Measurements from ENCODE around the gene CD9. TPM values are rescaled to one million over a fixed set of nuclear protein-coding genes. Genes with fewer than 3 reads are reported as not detected.
A peak's percentile ranks its signal among the peaks of the same experiment; 100 is the strongest.

Gene CD9
- total RNA-seq, 2 donors from 2014 or later, result 33.5 to 99.1 TPM

DNA sequence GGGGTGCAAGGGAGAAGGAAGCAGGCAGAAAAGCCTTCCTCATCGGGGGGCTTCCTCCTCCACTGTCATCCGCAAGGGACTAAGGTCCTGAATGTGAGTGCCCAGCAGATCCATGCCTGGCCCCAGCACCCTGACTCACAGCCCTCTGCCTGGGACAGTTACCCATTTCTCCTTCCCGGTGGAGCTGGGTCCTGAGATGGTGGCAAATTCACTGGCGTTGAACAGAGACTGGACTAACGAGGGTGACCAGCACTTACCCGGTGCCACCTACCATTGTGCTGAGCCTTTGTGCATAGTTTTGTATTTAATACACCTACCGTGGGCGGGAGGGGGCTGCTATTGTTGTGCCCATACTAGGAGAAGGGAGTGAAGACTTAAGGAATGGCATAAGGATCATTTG, 79.4 kb downstream of the CD9 start:
- peaks cover 12% of the 10 kb centered on the region for H3K27me3 ChIP-seq (ENCODE audit: control insufficient read depth, insufficient read depth, low read length, poor library complexity, severe bottlenecking)
- Mint-ChIP-seq H3K4me3 (peak overlapping the region; percentile 64), H3K4me1 (peaks cover 42% of the 10 kb centered on the region), H3K27ac (no peak overlapping the region), H3K36me3 (ENCODE audit: low read depth) (no peaks in the 10 kb centered on the region), H3K9me3 (no peaks in the 10 kb centered on the region), H3K27me3 (ENCODE audit: insufficient read depth) (peaks cover 28% of the 10 kb centered on the region)
- H3K9me3 ChIP-seq (ENCODE audit: control insufficient read depth, low read length), result no peaks in the 10 kb centered on the region
- WGBS, 2 experiments (ENCODE audit: insufficient coverage in 1 of 2, insufficient read length in 1 of 2), result 83 to 88% methylated on average over 6 to 8 of the region's 8 CpGs
- peaks cover 3% of the 10 kb centered on the region for H3K4me1 ChIP-seq (ENCODE audit: control insufficient read depth, insufficient read depth, low read length)
- no peak overlapping the region for H3K9ac ChIP-seq (ENCODE audit: extremely low read depth, low read length, poor library complexity, severe bottlenecking)
- no peaks in the 10 kb centered on the region for H3K36me3 ChIP-seq (ENCODE audit: control insufficient read depth, insufficient read depth, low read length)
- no peak overlapping the region for H3K4me3 ChIP-seq (ENCODE audit: low read length)
- TF ChIP-seq, protein P1, sequence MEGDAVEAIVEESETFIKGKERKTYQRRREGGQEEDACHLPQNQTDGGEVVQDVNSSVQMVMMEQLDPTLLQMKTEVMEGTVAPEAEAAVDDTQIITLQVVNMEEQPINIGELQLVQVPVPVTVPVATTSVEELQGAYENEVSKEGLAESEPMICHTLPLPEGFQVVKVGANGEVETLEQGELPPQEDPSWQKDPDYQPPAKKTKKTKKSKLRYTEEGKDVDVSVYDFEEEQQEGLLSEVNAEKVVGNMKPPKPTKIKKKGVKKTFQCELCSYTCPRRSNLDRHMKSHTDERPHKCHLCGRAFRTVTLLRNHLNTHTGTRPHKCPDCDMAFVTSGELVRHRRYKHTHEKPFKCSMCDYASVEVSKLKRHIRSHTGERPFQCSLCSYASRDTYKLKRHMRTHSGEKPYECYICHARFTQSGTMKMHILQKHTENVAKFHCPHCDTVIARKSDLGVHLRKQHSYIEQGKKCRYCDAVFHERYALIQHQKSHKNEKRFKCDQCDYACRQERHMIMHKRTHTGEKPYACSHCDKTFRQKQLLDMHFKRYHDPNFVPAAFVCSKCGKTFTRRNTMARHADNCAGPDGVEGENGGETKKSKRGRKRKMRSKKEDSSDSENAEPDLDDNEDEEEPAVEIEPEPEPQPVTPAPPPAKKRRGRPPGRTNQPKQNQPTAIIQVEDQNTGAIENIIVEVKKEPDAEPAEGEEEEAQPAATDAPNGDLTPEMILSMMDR (conservative IDR thresholded peaks at IDR 0.05), result no peak
- H3K27ac ChIP-seq (ENCODE audit: low read depth, low read length), result no peak overlapping the region
- peak; percentile 66 for DNase-seq

DNA sequence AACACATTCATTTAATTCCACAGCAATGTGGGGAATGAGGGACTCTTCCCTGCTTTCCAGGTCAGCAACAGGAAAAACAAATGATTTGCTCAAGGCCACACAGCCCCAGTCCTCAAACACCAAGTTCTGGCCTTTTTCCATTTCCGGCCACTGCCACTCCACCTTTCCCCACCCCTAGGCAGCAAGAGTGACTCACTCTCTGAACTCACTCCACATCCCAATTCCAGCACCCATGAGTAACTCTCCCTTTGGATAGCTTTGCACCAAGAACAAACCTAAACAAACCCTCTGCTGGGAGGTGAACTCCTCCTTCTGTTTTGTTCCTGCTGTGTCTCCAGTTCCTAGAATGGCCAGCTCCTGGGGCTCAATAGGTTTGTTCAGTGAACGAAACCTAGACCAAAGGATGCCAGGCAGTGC, 79.9 kb downstream of the CD9 start:
- no peaks in the 10 kb centered on the region for H3K9me3 Mint-ChIP-seq
- H3K36me3 ChIP-seq (ENCODE audit: control insufficient read depth, insufficient read depth, low read length), result no peaks in the 10 kb centered on the region
- H3K9me3 ChIP-seq (ENCODE audit: control insufficient read depth, low read length), result no peaks in the 10 kb centered on the region
- peaks cover 12% of the 10 kb centered on the region for H3K27me3 ChIP-seq (ENCODE audit: control insufficient read depth, insufficient read depth, low read length, poor library complexity, severe bottlenecking)
- H3K4me1 ChIP-seq (ENCODE audit: control insufficient read depth, insufficient read depth, low read length), result peaks cover under 1% of the 10 kb centered on the region
- H3K4me3 Mint-ChIP-seq, result no peak overlapping the region
- no peak overlapping the region for H3K4me3 ChIP-seq (ENCODE audit: low read length)
- H3K36me3 Mint-ChIP-seq (ENCODE audit: low read depth), result no peaks in the 10 kb centered on the region
- H3K27ac ChIP-seq (ENCODE audit: low read depth, low read length), result no peak overlapping the region
- TF ChIP-seq, protein P1 (conservative IDR thresholded peaks at IDR 0.05), result no peak
- peak; percentile 77 for DNase-seq
- H3K9ac ChIP-seq (ENCODE audit: extremely low read depth, low read length, poor library complexity, severe bottlenecking), result no peak overlapping the region
- WGBS, 2 experiments (ENCODE audit: insufficient coverage in 1 of 2, insufficient read length in 1 of 2), result 86% methylated on average over 1 to 2 of the region's 2 CpGs
- peaks cover 38% of the 10 kb centered on the region for H3K4me1 Mint-ChIP-seq
- peaks cover 27% of the 10 kb centered on the region for H3K27me3 Mint-ChIP-seq (ENCODE audit: insufficient read depth)
- H3K27ac Mint-ChIP-seq, result peak overlapping the region; percentile 16

DNA sequence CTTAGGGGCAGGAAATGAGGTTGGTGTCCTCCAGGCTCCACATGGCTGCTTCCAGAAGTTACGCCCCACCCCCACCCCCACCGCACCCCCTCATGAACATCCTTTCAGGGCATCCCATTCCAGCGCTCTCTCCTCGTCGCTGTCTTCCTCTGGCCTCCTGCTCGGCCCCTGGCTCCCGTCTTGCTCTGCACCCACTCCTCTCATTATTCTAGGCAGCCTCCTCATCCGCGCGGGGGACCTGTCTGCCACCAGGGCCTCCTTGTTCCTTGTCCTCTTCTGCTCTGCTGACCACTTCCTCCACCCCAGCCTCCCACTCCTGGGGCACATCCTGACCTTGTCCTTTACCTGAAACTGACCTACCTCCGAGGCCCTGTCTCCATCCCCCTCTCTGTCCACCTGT, 80.5 kb downstream of the CD9 start:
- no peaks in the 10 kb centered on the region for H3K36me3 Mint-ChIP-seq (ENCODE audit: low read depth)
- H3K9me3 ChIP-seq (ENCODE audit: control insufficient read depth, low read length), result no peaks in the 10 kb centered on the region
- no peak overlapping the region for H3K27ac ChIP-seq (ENCODE audit: low read depth, low read length)
- no peak overlapping the region for H3K27ac Mint-ChIP-seq
- no peak overlapping the region for H3K4me3 Mint-ChIP-seq
- H3K36me3 ChIP-seq (ENCODE audit: control insufficient read depth, insufficient read depth, low read length), result no peaks in the 10 kb centered on the region
- H3K9ac ChIP-seq (ENCODE audit: extremely low read depth, low read length, poor library complexity, severe bottlenecking), result no peak overlapping the region
- peaks cover 38% of the 10 kb centered on the region for H3K4me1 Mint-ChIP-seq
- H3K4me1 ChIP-seq (ENCODE audit: control insufficient read depth, insufficient read depth, low read length), result no peaks in the 10 kb centered on the region
- WGBS, 2 experiments (ENCODE audit: insufficient coverage in 1 of 2, insufficient read length in 1 of 2), result 89 to 91% methylated on average over 8 to 10 of the region's 11 CpGs
- H3K27me3 ChIP-seq (ENCODE audit: control insufficient read depth, insufficient read depth, low read length, poor library complexity, severe bottlenecking), result peaks cover 12% of the 10 kb centered on the region
- H3K4me3 ChIP-seq (ENCODE audit: low read length), result no peak overlapping the region
- H3K27me3 Mint-ChIP-seq (ENCODE audit: insufficient read depth), result peaks cover 21% of the 10 kb centered on the region
- H3K9me3 Mint-ChIP-seq, result no peaks in the 10 kb centered on the region
- DNase-seq, result no peak
- TF ChIP-seq, protein P1 (conservative IDR thresholded peaks at IDR 0.05), result no peak

All from endodermal cell (in vitro differentiated cells).